Occipital lobe (tissue), 1 donor: ENCODE measurements around the gene DEFB126. TPM values are rescaled to one million over a fixed set of nuclear protein-coding genes. Genes with fewer than 3 reads are reported as not detected.

Source experiments
- total RNA-seq: library from RNA; depleted of rRNA; stranded (reverse); fragments of >200 nt; gene quantifications from one replicate; pipeline ENCODE4 v1.2.3, GENCODE V29; 2014

DEFB126 gene
- total RNA-seq, 1 donor from 2014 or later, result not detected

Other genes with a start within 250 kb of the DEFB126 start
- gene DEFB125, start 54.9 kb upstream of the DEFB126 start, total RNA-seq, result not detected
- gene DEFB127, start 14.9 kb downstream of the DEFB126 start, total RNA-seq, result not detected
- gene DEFB128, start 47.1 kb downstream of the DEFB126 start, total RNA-seq, result not detected
- gene DEFB129, start 84.7 kb downstream of the DEFB126 start, total RNA-seq, result not detected
- gene DEFB132, start 115.1 kb downstream of the DEFB126 start, total RNA-seq, result not detected
- 3.3 TPM for gene C20orf96, start 148.2 kb downstream of the DEFB126 start, total RNA-seq
- 27.0 TPM for gene ZCCHC3, start 155.0 kb downstream of the DEFB126 start, total RNA-seq
- gene SOX12, start 183.0 kb downstream of the DEFB126 start, total RNA-seq, result 9.4 TPM
- 27.0 TPM for gene NRSN2, start 204.5 kb downstream of the DEFB126 start, total RNA-seq
- gene TRIB3, start 238.2 kb downstream of the DEFB126 start, total RNA-seq, result 12.5 TPM